ENCODE data around the gene PGLYRP3. TPM values are rescaled to one million over a fixed set of nuclear protein-coding genes. Genes with fewer than 3 reads are reported as not detected.

PGLYRP3 gene
- total and polyA plus RNA-seq, 2 of the 13 experiments (the other 11 are each of a cell fraction or from before 2014, with no cell fraction given): not detected

DNA sequence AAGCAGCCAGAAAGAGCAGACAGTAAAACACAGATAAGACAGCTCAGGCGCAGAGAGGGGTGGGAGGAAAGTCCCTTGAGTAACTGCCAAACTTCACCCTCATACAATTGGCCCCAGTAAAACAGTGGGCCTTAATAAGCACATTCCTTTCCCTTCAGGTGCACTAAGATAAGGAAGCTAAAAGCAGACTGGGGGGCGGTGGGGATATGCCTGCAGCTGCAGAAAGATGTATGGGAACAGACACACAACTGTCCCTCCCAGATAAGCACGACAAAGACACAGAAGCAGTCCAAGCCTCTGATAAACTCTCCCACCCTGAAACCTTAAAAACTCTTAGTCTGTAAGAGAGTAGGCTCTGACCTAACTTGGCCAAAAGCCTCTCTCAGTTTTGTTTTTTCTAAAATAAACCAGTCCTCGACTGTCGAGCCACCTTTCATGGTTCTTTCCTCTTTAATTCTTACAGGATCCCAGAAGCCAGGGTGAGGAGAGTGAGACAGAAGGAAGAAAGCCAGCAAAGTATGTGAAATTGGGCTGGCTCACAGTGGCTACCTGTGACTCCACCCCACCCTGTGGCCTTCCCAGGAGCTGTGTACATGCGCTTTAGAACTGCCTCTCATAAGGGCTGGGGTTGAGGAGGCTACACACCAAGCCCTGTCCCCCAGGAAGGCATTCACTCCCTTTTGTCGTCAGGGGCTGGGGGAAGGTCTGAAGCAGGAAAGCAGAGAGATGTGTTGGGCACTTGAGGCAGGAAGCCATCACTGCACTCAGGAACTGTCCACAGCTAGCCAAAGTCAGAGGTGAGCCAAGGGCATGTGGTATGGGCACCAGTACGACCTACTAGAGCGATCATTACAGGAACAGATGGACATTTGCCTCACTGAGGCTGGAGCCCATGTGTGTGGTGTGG, 31.3 kb upstream of the PGLYRP3 start:
- FAIRE-seq: no peak
- BruUV-seq (replicated peaks): no TSS peak

More for the DNA sequence above, 31.3 kb upstream of the PGLYRP3 start:
- no peak for DNase-seq (ENCODE audit: low spot score)
- no peak overlapping the region for H3K4me2 ChIP-seq (ENCODE audit: low read depth, low read length)
- H3K4me3 ChIP-seq (replicated peaks in 1 of 3; ENCODE audit: insufficient read depth in 1 of 3, low read depth in 2 of 3, low read length in 3 of 3): no peak overlapping the region
- H3K27me3 ChIP-seq (ENCODE audit: control insufficient read depth in 1 of 2, insufficient read depth in 2 of 2, low read length in 2 of 2): peaks cover 2 to 6% of the 10 kb centered on the region in 2 experiments; a peak in 2 of 5 replicates
- 22% methylated on average over 9 of the region's 9 CpGs for WGBS (ENCODE audit: low lambda C conversion rate)
- no peak overlapping the region for H2AFZ ChIP-seq (ENCODE audit: low read length)
- H3K79me2 ChIP-seq (ENCODE audit: insufficient read depth, low read length): no peaks in the 10 kb centered on the region
- H3K36me3 ChIP-seq (replicated peaks in 1 of 2; ENCODE audit: control insufficient read depth in 1 of 2, insufficient read depth in 2 of 2, low read length in 2 of 2): no peaks in the 10 kb centered on the region
- TF ChIP-seq, protein P1, sequence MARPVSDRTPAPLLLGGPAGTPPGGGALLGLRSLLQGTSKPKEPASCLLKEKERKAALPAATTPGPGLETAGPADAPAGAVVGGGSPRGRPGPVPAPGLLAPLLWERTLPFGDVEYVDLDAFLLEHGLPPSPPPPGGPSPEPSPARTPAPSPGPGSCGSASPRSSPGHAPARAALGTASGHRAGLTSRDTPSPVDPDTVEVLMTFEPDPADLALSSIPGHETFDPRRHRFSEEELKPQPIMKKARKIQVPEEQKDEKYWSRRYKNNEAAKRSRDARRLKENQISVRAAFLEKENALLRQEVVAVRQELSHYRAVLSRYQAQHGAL (CRISPR knock-in tag; IDR thresholded peaks at IDR 0.05; ENCODE audit: not compliant biosample characterization): no peak
- TF ChIP-seq ZNF33B (CRISPR knock-in tag; IDR thresholded peaks at IDR 0.05) (no peak), SOX6 (IDR thresholded peaks at IDR 0.05) (no peak), SOX6 (CRISPR knock-in tag; IDR thresholded peaks at IDR 0.05) (no peak), DR1 (CRISPR knock-in tag; IDR thresholded peaks at IDR 0.05) (no peak), MED1 (CRISPR knock-in tag; IDR thresholded peaks at IDR 0.05) (no peak)
- TF ChIP-seq, protein P2, sequence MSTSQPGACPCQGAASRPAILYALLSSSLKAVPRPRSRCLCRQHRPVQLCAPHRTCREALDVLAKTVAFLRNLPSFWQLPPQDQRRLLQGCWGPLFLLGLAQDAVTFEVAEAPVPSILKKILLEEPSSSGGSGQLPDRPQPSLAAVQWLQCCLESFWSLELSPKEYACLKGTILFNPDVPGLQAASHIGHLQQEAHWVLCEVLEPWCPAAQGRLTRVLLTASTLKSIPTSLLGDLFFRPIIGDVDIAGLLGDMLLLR (CRISPR knock-in tag; IDR thresholded peaks at IDR 0.05): no peak
- TF ChIP-seq, protein P3, sequence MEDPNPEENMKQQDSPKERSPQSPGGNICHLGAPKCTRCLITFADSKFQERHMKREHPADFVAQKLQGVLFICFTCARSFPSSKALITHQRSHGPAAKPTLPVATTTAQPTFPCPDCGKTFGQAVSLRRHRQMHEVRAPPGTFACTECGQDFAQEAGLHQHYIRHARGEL (CRISPR knock-in tag; IDR thresholded peaks at IDR 0.05): no peak
- ChIA-PET CTCF (ENCODE audit: low intra/inter-chr PET ratio, low total read pairs) (no interaction called here), POLR2A (no interaction called here)
- no peaks in the 10 kb centered on the region for H4K20me1 ChIP-seq (ENCODE audit: insufficient read depth, low read length)
- ATAC-seq: no peak
- in situ Hi-C loops (cut with HindIII; ENCODE audit: extremely low pct_ligation_motif_present, low pct_unique_long_range_greater_than_20kb): no loop called here
- no peak overlapping the region for H3K27ac ChIP-seq (ENCODE audit: extremely low read length, insufficient read depth, low read length)
- H3K9ac ChIP-seq (ENCODE audit: insufficient read depth, low read depth, low read length): no peak overlapping the region
- no peaks in the 10 kb centered on the region for H3K9me3 ChIP-seq (ENCODE audit: low read length)
- no peaks in the 10 kb centered on the region for H3K4me1 ChIP-seq (ENCODE audit: insufficient read depth, low read length)
- intact Hi-C loops (cut with micrococcal nuclease; ENCODE audit: unreplicated experiment): no loop called here
